Uterus (tissue), 4 donors: ENCODE results near the gene PRMT7. TPM values are rescaled to one million over a fixed set of nuclear protein-coding genes. Genes with fewer than 3 reads are reported as not detected.

Experiments
- DNase-seq, 2 donors: peaks; one replicate each; pipeline ENCODE4 v3.0.0-alpha.2; 2019 to 2020
- H3K27ac ChIP-seq, 2 donors: fragments of 200-600 bp; sonication (generic); 1 replicate in 1 of 2; 2 replicates in 1 of 2; pipeline ENCODE4 v1.5.1; 2016 to 2018
- H3K27me3 ChIP-seq, 2 donors: fragments of 200-600 bp; sonication (generic); one replicate each; pipeline ENCODE4 v1.5.1; 2018 to 2019; ENCODE audit warnings: control low read depth in 1 of 2
- H3K36me3 ChIP-seq, 2 donors: fragments of 200-600 bp; sonication (generic); one replicate each; pipeline ENCODE4 v1.5.1; 2019; ENCODE audit warnings: control low read depth in 1 of 2
- H3K4me1 ChIP-seq, 2 donors: fragments of 200-600 bp; sonication (generic); one replicate each; pipeline ENCODE4 v1.5.1; 2018 to 2019; ENCODE audit warnings: control low read depth in 1 of 2
- H3K4me3 ChIP-seq, 2 donors: fragments of 200-600 bp; sonication (generic); 1 replicate in 1 of 2; 2 replicates in 1 of 2; pipeline ENCODE4 v1.5.1; 2018 to 2019; ENCODE audit warnings: mild to moderate bottlenecking in 1 of 2
- H3K9me3 ChIP-seq, 2 donors: fragments of 200-600 bp; sonication (generic); one replicate each; pipeline ENCODE4 v1.5.1; 2019; ENCODE audit warnings: control low read depth in 1 of 2
- CTCF ChIP-seq, 4 experiments: fragments of 200-600 bp in 2 of 4; fragments of 450-650 bp in 2 of 4; sonication (generic) in 2 of 4; IDR thresholded peaks; one replicate each; pipeline ENCODE4 v1.5.1; 2016 to 2019; ENCODE audit warnings: antibody characterized with exemption in 4 of 4, mild to moderate bottlenecking in 2 of 4, moderate library complexity in 1 of 4
- POLR2A ChIP-seq, 2 donors: fragments of 450-650 bp; IDR thresholded peaks; one replicate each; pipeline ENCODE4 v1.6.1; 2016; ENCODE audit warnings: antibody characterized with exemption in 2 of 2, mild to moderate bottlenecking in 1 of 2, moderate library complexity in 1 of 2
- intact Hi-C: fragments of 100-400 bp; cut with DNase I; formaldehyde crosslinking; loops from one replicate; pipeline ENCODE4 v1.15.1; 2023; ENCODE audit warnings: low total_unique reads
- total RNA-seq, 4 donors: library from RNA; depleted of rRNA in 3 of 4; stranded (reverse); fragments of >200 nt in 3 of 4; gene quantifications; one replicate each; pipeline versions ENCODE4 v1.1.0 to v1.2.4, GENCODE V29; 2014 to 2023
- donor health status: DM: yes; HTN: yes; CAD: no.

The PRMT7 gene
- total RNA-seq, 4 donors from 2014 or later = 8.2 to 111 (median 66.9) TPM

GRCh38 chr16:68401871-68402747 lies 91.3 kb downstream of the PRMT7 start:
- no peaks in the 10 kb centered on the region for H3K36me3 ChIP-seq
- intact Hi-C loops = no loop called here
- H3K27me3 ChIP-seq = no peaks in the 10 kb centered on the region
- no peaks in the 10 kb centered on the region for H3K4me1 ChIP-seq
- TF ChIP-seq POLR2A (IDR thresholded peaks at IDR 0.05) (no peak), CTCF (IDR thresholded peaks at IDR 0.05) (no peak)
- no peak for DNase-seq
- H3K4me3 ChIP-seq = no peak overlapping the region
- H3K27ac ChIP-seq = no peak overlapping the region
- no peaks in the 10 kb centered on the region for H3K9me3 ChIP-seq

- no peak for TF ChIP-seq POLR2A (IDR thresholded peaks at IDR 0.05)
- TF ChIP-seq CTCF (IDR thresholded peaks at IDR 0.05) = no peak
- Histone ChIP-seq H3K27ac (no peak overlapping the region), H3K4me3 (no peak overlapping the region), H3K9me3 (no peaks in the 10 kb centered on the region), H3K27me3 (no peaks in the 10 kb centered on the region), H3K4me1 (no peaks in the 10 kb centered on the region), H3K36me3 (no peaks in the 10 kb centered on the region)
- intact Hi-C loops = no loop called here
- DNase-seq = no peak
Measured at GRCh38 chr16:68402748-68403040, 91.9 kb downstream of the PRMT7 start.

- Histone ChIP-seq H3K4me3 (no peak overlapping the region), H3K36me3 (no peaks in the 10 kb centered on the region), H3K27me3 (no peaks in the 10 kb centered on the region), H3K27ac (no peak overlapping the region), H3K9me3 (no peaks in the 10 kb centered on the region), H3K4me1 (no peaks in the 10 kb centered on the region)
- TF ChIP-seq POLR2A (IDR thresholded peaks at IDR 0.05) (no peak), CTCF (IDR thresholded peaks at IDR 0.05) (no peak)
- intact Hi-C loops = no loop called here
- no peak for DNase-seq
Measured at GRCh38 chr16:68403177-68403576, 92.4 kb downstream of the PRMT7 start.

- TF ChIP-seq CTCF (IDR thresholded peaks at IDR 0.05) (no peak), POLR2A (IDR thresholded peaks at IDR 0.05) (no peak)
- no peak for DNase-seq
- H3K27ac ChIP-seq = no peak overlapping the region
Measured at GRCh38 chr16:68403704-68404103, 92.9 kb downstream of the PRMT7 start.

GRCh38 chr16:68404736-68405345 lies 94.0 kb downstream of the PRMT7 start:
- H3K4me3 ChIP-seq = no peak overlapping the region
- H3K36me3 ChIP-seq = no peaks in the 10 kb centered on the region
- no peak overlapping the region for H3K27ac ChIP-seq
- H3K4me1 ChIP-seq = no peaks in the 10 kb centered on the region
- H3K9me3 ChIP-seq = no peaks in the 10 kb centered on the region
- no peak for DNase-seq
- no peaks in the 10 kb centered on the region for H3K27me3 ChIP-seq
- TF ChIP-seq CTCF (IDR thresholded peaks at IDR 0.05) (no peak), POLR2A (IDR thresholded peaks at IDR 0.05) (no peak)
- intact Hi-C loops = no loop called here

More at GRCh38 chr16:68403704-68404103, 92.9 kb downstream of the PRMT7 start:
- Histone ChIP-seq H3K27me3 (no peaks in the 10 kb centered on the region), H3K4me3 (no peak overlapping the region), H3K9me3 (no peaks in the 10 kb centered on the region), H3K4me1 (no peaks in the 10 kb centered on the region), H3K36me3 (no peaks in the 10 kb centered on the region)
- intact Hi-C loops = no loop called here
